WTC11 (cell line): ENCODE measurements around the gene MAGOH. TPM values are rescaled to one million over a fixed set of nuclear protein-coding genes. Genes with fewer than 3 reads are reported as not detected.
A peak's percentile ranks its signal among the peaks of the same experiment; 100 is the strongest.
"Not testable (repeated sequence)": the region's sequence is repeated elsewhere in the genome, so short reads cannot be mapped to it uniquely, and the experiment has no call there.

Source experiments
- ATAC-seq: fragments of 200-7000 bp; cut with Tn5 transposase; 2 replicates; pipeline ENCODE4 v1.10.0; 2021; ENCODE audit warnings: mild to moderate bottlenecking, moderate library complexity
- CTCF ChIA-PET: fragments of 300-600 bp; sonication (Branson Sonifier 250); formaldehyde crosslinking; loops from one replicate; lab custom pipeline; 2021; ENCODE audit warnings: antibody characterized with exemption; lab: Charles Lee
- POLR2A ChIA-PET: fragments of 350-600 bp; sonication (Branson Sonifier 250); formaldehyde crosslinking; loops from one replicate; lab custom pipeline; 2021; ENCODE audit warnings: antibody characterized with exemption; lab: Charles Lee
- DNase-seq: peaks from one replicate; pipeline ENCODE4 v3.0.0; 2021; ENCODE audit warnings: low spot score
- H3K27ac Mint-ChIP-seq: 2 replicates; pipeline ENCODE4 v1.8.0; 2021; ENCODE audit warnings: mixed read lengths
- H3K27me3 Mint-ChIP-seq: 2 replicates; pipeline ENCODE4 v1.8.0; 2021; ENCODE audit warnings: low read depth, mild to moderate bottlenecking, moderate library complexity, mixed read lengths
- H3K36me3 Mint-ChIP-seq: 2 replicates; pipeline ENCODE4 v1.8.0; 2021; ENCODE audit warnings: mixed read lengths
- H3K4me1 Mint-ChIP-seq: 2 replicates; pipeline ENCODE4 v1.8.0; 2022; ENCODE audit warnings: mixed read lengths
- H3K4me3 Mint-ChIP-seq: 2 replicates; pipeline ENCODE4 v1.8.0; 2021; ENCODE audit warnings: mild to moderate bottlenecking, moderate library complexity, mixed read lengths
- H3K9me3 Mint-ChIP-seq: 2 replicates; pipeline ENCODE4 v1.8.0; 2021; ENCODE audit warnings: mixed read lengths
- CREB1 ChIP-seq: sonication (generic); formaldehyde crosslinking; IDR thresholded peaks from 2 replicates; pipeline ENCODE4 v1.8.0; 2023; ENCODE audit warnings: mild to moderate bottlenecking, missing genetic modification reagents
- ERG ChIP-seq: fragments of 250-450 bp; sonication (Bioruptor Pico); IDR thresholded peaks from 2 replicates; pipeline ENCODE4 v1.8.0; 2021; ENCODE audit warnings: mild to moderate bottlenecking
- GABPB1 ChIP-seq: sonication (generic); formaldehyde crosslinking; IDR thresholded peaks from 2 replicates; pipeline ENCODE4 v1.8.1; 2023; ENCODE audit warnings: mild to moderate bottlenecking, missing genetic modification reagents
- IRF2 ChIP-seq: sonication (generic); formaldehyde crosslinking; IDR thresholded peaks from 2 replicates; pipeline ENCODE4 v1.8.0; 2022; ENCODE audit warnings: low read depth, missing genetic modification reagents, borderline replicate concordance
- PRDM15 ChIP-seq: sonication (generic); formaldehyde crosslinking; IDR thresholded peaks from 2 replicates; pipeline ENCODE4 v1.8.0; 2022; ENCODE audit warnings: missing genetic modification reagents
- SMAD3 ChIP-seq: sonication (generic); formaldehyde crosslinking; IDR thresholded peaks from 2 replicates; pipeline ENCODE4 v1.8.0; 2022; ENCODE audit warnings: missing genetic modification reagents, mild to moderate bottlenecking, borderline replicate concordance
- ZNF219 ChIP-seq: sonication (generic); formaldehyde crosslinking; IDR thresholded peaks from 2 replicates; pipeline ENCODE4 v1.8.0; 2023; ENCODE audit warnings: missing genetic modification reagents, mild to moderate bottlenecking, borderline replicate concordance
- ZNF396 ChIP-seq: fragments of 250-450 bp; sonication (Bioruptor Pico); IDR thresholded peaks from 2 replicates; pipeline ENCODE4 v1.8.0; 2021; ENCODE audit warnings: mild to moderate bottlenecking, moderate library complexity, borderline replicate concordance
- ZSCAN18 ChIP-seq: fragments of 250-450 bp; sonication (Bioruptor Pico); IDR thresholded peaks from 2 replicates; pipeline ENCODE4 v2.1.2; 2022; ENCODE audit warnings: mild to moderate bottlenecking, moderate library complexity
- total RNA-seq: library from RNA; stranded (reverse); gene quantifications from 3 replicates; pipeline ENCODE4 v1.2.3, GENCODE V29; 2021
- TF ChIP-seq, protein P1 (sequence below): sonication (generic); formaldehyde crosslinking; IDR thresholded peaks from 2 replicates; pipeline ENCODE4 v1.8.1; 2022; ENCODE audit warnings: mild to moderate bottlenecking, moderate library complexity, missing genetic modification reagents
- TF ChIP-seq, protein P2 (sequence below): sonication (generic); formaldehyde crosslinking; IDR thresholded peaks from 2 replicates; pipeline ENCODE4 v1.8.1; 2023; ENCODE audit warnings: mild to moderate bottlenecking, missing genetic modification reagents
- TF ChIP-seq, protein P3 (sequence below): fragments of 200-600 bp; IDR thresholded peaks from 2 replicates; pipeline ENCODE4 v1.8.0; 2022; ENCODE audit warnings: antibody characterized with exemption

Gene MAGOH
- total RNA-seq, 1 experiment from 2014 or later = 57.8 TPM

GRCh38 chr1:53186533-53186932, 51.8 kb downstream of the MAGOH start (continued):
- no peak for TF ChIP-seq PRDM15 (CRISPR knock-in tag)
- TF ChIP-seq ZSCAN18 (CRISPR knock-in tag) = no peak
- no peak for TF ChIP-seq ZNF219 (CRISPR knock-in tag)
- no peak for TF ChIP-seq IRF2
- TF ChIP-seq CREB1 (CRISPR knock-in tag) = no peak
- TF ChIP-seq ERG = no peak
- TF ChIP-seq, protein P1, sequence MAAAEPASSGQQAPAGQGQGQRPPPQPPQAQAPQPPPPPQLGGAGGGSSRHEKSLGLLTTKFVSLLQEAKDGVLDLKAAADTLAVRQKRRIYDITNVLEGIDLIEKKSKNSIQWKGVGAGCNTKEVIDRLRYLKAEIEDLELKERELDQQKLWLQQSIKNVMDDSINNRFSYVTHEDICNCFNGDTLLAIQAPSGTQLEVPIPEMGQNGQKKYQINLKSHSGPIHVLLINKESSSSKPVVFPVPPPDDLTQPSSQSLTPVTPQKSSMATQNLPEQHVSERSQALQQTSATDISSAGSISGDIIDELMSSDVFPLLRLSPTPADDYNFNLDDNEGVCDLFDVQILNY (CRISPR knock-in tag) = no peak
- TF ChIP-seq, protein P2, sequence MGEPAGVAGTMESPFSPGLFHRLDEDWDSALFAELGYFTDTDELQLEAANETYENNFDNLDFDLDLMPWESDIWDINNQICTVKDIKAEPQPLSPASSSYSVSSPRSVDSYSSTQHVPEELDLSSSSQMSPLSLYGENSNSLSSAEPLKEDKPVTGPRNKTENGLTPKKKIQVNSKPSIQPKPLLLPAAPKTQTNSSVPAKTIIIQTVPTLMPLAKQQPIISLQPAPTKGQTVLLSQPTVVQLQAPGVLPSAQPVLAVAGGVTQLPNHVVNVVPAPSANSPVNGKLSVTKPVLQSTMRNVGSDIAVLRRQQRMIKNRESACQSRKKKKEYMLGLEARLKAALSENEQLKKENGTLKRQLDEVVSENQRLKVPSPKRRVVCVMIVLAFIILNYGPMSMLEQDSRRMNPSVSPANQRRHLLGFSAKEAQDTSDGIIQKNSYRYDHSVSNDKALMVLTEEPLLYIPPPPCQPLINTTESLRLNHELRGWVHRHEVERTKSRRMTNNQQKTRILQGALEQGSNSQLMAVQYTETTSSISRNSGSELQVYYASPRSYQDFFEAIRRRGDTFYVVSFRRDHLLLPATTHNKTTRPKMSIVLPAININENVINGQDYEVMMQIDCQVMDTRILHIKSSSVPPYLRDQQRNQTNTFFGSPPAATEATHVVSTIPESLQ (CRISPR knock-in tag) = no peak
- TF ChIP-seq, protein P3, sequence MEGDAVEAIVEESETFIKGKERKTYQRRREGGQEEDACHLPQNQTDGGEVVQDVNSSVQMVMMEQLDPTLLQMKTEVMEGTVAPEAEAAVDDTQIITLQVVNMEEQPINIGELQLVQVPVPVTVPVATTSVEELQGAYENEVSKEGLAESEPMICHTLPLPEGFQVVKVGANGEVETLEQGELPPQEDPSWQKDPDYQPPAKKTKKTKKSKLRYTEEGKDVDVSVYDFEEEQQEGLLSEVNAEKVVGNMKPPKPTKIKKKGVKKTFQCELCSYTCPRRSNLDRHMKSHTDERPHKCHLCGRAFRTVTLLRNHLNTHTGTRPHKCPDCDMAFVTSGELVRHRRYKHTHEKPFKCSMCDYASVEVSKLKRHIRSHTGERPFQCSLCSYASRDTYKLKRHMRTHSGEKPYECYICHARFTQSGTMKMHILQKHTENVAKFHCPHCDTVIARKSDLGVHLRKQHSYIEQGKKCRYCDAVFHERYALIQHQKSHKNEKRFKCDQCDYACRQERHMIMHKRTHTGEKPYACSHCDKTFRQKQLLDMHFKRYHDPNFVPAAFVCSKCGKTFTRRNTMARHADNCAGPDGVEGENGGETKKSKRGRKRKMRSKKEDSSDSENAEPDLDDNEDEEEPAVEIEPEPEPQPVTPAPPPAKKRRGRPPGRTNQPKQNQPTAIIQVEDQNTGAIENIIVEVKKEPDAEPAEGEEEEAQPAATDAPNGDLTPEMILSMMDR = no peak

- DNase-seq, H3K9me3 Mint-ChIP-seq, ATAC-seq, H3K36me3 Mint-ChIP-seq, H3K27me3 Mint-ChIP-seq, POLR2A ChIA-PET, H3K27ac Mint-ChIP-seq, H3K4me3 Mint-ChIP-seq: not testable (repeated sequence)
- peaks cover 10% of the 10 kb centered on the region for H3K4me1 Mint-ChIP-seq
- CTCF ChIA-PET = interaction anchor here (0.6 to 2.0 kb wide), 25 partner anchors 9 to 483 kb away, joined by 3 to 9 read pairs (median 4); partner anchors contain the start of genes ECHDC2 and ZYG11A
Observed at GRCh38 chr1:53185955-53186297, 52.4 kb downstream of the MAGOH start.

DNA sequence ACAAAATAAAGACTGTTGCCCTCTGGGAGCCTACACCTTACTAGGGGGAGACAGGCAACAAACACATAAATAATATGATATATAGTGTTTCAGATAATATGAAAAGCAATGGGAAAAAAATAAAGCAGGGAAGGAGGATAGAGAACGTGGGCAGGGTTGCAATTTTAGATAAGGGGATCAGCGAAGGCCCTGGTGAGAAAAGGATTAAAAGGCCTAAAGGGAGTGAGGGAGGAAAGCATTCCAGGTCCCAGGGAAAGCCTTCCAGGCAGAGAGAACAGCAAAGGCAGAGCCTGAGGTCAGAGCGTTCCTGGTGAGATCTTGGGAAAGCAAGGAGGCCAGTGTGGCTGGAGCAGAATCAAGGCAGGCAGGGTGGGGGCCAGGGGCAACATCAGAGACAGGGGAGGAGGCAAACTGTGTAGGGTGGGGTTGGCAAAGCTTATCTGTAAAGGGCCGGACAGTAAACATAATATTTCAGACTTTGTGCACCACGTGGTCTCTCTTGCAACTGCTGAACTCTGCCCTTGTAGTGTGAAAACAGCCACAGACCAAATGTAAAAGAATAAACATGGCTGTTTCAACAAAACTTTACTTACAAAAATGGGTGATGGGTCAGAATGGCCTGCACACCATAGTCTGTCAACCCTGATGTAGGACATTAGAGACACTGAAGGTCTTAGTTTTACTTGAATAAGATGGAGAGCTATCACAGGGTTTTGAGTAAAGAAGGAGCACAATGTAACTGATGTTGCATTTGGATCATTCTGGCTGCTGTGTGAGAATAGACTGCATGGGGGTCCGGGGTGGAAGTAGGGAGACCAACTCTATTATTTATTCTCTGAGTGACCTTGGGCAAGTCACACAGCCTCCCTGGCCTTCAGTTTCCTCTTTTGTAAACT, 55.0 kb downstream of the MAGOH start:
- no peak overlapping the region for H3K4me3 Mint-ChIP-seq
- peaks cover 5% of the 10 kb centered on the region for H3K4me1 Mint-ChIP-seq
- ATAC-seq (no peak), DNase-seq (no peak)
- CTCF ChIA-PET = interaction anchor here (0.5 to 2.6 kb wide), 16 partner anchors 10 to 543 kb away, joined by 3 to 17 read pairs (median 6); partner anchors contain the start of gene ZYG11A
- H3K27ac Mint-ChIP-seq = no peak overlapping the region
- no peaks in the 10 kb centered on the region for H3K9me3 Mint-ChIP-seq
- peak; percentile 79 for TF ChIP-seq GABPB1 (CRISPR knock-in tag)
- TF ChIP-seq ZNF396 (CRISPR knock-in tag) = no peak
- TF ChIP-seq SMAD3 (CRISPR knock-in tag) = no peak
- peaks cover 16% of the 10 kb centered on the region; the same call in 1 of the 2 replicates for H3K27me3 Mint-ChIP-seq
- POLR2A ChIA-PET = no interaction called here
- H3K36me3 Mint-ChIP-seq = no peaks in the 10 kb centered on the region
